HG03460 (cell line): Measurements from ENCODE around the gene WDR33.

Source experiments
- ATAC-seq: cut with Tn5 transposase; IDR thresholded peaks from one replicate; pipeline ENCODE4 v1.9.1; 2021; ENCODE audit not compliant: unreplicated experiment

The WDR33 gene

GRCh38 chr2:127769587-127769986, 41.4 kb downstream of the WDR33 start:
- ATAC-seq = peak; percentile 61

GRCh38 chr2:127768775-127769479, 42.0 kb downstream of the WDR33 start:
- no peak for ATAC-seq

DNA sequence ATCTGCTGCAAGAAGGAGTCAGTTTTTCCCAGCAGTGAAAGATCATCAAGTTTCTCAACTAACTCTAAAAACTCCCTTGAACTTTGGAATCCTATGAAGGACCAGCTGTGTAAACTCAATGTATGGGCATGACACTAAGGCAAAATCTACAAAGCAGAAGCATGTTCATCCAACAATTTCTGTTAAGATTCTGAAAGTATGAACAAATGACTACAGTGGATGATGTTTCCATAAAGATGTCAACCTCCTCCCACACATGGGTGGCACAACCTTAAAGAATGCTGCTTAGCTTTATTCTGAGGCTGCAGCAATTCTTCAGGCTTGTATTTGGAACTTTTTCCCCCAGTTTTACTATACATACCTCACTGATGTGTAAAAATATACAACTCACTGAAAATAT, 47.2 kb downstream of the WDR33 start:
- no peak for ATAC-seq

GRCh38 chr2:127762846-127763245, 48.1 kb downstream of the WDR33 start:
- no peak for ATAC-seq

DNA sequence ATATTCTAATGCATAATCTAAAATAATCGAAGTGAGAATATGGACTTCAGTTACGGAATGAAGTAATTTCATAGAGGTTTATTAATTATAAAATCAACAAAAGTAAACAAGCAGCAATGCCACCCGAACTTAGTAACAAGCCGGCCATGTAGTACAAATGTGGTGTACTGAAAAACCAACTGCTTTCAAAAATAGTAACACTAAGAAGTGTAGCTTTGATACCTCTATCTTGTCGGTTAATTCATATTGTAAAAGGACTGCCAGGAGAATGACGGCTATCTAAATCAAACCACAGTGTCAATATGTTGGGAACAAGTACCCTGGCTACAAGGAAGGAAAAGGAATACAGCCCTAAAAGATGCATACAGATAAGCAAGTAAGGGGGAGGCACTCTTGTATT, 48.5 kb downstream of the WDR33 start:
- no peak for ATAC-seq

- ATAC-seq = no peak
Observed at GRCh38 chr2:127759931-127760330, 51.0 kb downstream of the WDR33 start.

DNA sequence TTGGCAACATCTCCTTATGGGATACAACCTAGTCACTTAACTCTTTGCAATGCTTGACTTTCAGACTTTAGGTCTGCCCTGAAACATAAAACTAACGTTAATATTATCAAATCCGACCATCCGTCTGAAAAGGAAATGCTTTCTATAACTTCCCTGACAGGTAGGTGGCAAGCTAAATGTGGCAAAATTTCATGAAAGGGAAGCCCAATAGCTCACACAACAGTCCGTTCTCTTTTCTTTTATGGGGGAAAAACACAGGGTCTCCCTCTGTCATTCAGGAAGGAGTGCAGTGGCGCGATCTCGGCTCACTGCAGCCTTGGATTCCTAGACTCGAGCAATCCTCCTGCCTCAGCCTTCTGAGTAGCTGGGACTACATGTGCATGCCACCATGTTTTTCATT, 56.8 kb downstream of the WDR33 start:
- ATAC-seq = no peak

GRCh38 chr2:127753374-127753773, 57.6 kb downstream of the WDR33 start:
- ATAC-seq = no peak

DNA sequence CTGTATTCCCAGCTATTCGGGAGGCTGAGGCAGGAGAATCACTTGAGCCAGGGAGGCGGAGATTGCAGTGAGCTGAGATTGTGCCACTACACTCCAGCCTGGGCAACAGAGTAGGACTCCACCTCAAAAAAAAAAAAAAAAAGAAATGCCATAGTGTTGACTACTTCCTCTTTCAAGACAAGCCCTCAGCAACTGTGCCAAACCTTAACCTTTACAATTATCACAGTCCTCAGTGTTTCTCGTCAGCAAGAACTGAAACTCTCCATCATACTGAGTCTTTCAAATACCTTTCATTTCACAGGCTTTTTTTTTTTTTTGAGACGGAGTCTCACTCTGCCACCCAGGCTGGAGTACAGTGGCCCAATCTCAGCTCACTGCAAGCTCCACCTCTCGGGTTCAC, 61.4 kb downstream of the WDR33 start:
- ATAC-seq = peak; percentile 97

- no peak for ATAC-seq
Observed at GRCh38 chr2:127747621-127748020, 63.4 kb downstream of the WDR33 start.

DNA sequence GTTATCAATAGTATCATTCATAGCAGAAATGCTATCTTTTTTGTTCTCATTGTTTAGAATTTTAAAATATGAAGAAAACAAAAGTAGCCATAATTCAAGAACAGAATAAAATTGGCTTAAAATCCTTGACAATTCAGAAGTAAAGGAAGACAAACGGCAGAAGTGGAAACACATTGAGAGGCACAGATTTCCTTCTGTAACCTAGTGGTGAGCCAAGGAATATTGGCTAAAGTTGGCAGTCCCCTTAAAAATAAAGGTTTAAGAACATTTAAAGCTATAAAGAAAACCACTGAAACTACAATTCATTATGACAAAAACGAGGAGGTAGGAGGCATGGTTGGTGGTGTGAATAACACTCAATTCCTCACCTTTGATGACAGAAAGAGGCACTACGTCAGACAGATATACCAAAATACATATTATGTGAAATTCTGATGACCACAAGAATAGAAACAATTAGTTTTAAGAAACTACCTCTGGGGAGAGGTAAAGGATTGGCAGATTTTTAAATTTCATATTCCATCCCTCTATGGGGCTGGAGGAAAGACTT, 67.4 kb downstream of the WDR33 start:
- no peak for ATAC-seq

GRCh38 chr2:127740665-127741288, 70.2 kb downstream of the WDR33 start:
- no peak for ATAC-seq

DNA sequence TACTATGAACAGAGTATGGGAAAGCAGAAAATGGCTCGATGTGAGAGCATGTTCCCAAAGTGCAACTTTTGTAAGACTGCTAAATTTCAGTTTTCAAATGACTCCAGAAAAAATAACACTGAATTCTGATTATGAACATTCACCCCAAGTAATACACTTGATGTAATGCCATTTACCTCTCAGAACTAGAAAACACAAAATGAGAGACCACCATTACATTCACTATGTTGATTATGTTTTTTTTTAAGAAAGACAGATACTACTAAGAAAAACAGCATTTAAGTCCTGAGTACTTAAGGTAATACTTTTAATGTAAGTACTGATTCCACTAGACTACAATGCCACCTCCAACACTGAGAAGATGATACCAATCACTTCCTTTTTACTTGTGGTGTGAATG, 71.2 kb downstream of the WDR33 start:
- no peak for ATAC-seq

DNA sequence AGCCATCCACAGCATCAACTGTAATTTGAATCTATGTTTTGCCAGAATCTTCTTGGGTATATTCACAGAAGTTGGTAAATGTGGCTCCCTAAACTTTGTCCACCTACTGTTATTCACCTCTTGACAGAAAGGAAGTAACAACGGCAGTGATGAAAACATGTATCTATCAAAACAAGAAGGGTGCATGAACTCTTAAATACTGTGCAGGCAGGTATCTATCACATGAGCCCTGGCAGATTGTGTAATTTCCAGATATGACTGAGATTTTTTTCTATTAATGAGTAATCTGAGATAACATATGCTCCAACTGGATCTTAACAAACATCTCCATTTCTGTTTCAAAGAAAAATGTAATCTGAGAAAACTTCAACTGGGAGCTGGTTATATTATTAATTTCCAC, 73.1 kb downstream of the WDR33 start:
- ATAC-seq = no peak

DNA sequence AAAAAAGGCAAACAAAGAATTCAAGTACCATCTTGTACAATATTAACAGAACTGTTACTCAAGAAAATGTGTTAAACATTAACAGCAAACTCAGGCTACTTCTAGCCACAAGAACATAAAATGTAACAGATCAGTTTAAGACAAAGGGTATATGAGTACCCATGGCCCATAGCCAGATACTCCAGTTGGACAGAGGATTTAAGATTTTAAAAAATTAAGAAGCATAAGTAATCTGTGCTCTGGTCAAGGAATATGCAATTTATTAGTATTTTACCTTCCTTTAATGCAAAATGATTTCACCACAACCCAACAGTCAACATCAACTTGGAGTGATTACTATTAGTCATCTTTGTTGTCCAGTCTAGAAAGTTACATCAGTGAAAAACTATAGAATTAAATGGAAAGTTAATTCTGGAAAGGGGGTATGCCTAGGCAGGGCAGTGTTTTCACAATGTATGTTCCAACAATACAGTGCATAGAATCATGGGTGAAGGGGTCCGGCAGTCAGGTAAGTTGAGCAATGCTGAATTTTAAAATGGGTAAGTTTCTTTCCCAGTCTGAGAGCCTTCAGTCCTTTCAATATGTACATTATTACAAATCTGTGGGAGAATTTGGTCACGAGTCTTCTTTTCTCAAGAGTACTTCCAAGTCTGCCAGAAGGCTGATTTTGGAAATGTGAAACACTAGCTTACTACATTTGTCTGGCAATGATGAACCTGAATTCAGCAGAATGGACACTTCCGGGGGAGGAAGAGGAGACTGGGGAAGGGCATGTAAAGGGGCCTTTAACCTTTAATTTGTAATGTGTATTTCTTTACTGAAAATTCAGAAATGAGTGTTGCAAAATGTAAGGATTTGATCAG, 75.2 kb downstream of the WDR33 start:
- ATAC-seq = peak; percentile 78

DNA sequence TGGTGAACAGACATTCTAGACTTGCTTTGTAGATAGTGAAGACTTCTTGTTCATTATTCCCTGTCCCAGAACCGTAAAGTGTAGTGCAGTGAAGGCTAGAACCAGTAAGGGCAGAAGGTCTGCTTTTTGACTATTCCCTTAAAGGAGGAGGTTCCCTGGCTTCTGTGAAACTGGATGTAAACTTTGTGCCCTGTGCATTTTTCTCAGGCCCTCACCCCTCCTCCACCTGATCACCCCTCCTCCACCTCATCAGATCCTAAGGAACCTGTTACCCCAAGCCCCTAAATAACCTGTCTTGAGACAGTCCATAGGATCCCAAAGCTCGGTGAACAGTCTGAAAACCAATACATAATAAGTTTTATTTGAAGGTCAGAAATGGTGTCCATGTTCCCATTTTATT, 75.9 kb downstream of the WDR33 start:
- ATAC-seq = no peak

- no peak for ATAC-seq
Observed at GRCh38 chr2:127733816-127734537, 77.0 kb downstream of the WDR33 start.

DNA sequence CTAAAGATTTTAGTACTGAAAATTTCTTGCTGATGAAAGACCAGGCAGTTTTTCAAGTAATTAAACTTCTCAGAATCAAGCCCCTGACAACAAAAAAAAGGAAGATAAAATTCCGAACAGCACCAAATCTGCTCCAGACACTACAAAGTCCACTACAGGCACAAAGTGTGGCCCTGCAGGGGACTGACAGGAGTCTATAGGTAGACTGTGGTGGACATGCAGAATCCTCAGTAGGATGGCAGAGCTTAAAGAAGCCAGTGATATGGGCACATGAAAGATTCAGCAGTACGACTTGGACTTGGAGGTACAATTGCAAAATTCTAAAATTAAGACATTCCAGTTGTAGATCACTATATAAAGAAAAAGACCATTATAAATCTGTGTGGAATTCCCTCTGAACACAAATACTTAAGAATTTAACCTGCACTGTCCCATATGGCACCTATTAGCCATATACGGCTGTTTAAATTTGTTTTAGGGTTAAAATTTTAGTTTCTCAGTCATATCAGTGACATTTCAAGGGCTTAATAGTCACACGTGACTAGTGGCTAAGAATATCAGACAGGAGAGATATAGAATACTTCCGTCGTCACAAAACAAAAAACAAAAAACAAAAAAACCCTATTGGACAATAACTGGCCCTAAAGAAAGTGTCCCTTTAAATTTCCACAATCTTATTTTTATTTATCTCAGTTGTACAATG, 77.7 kb downstream of the WDR33 start:
- ATAC-seq = no peak

- ATAC-seq = no peak
Observed at GRCh38 chr2:127726158-127726880, 84.7 kb downstream of the WDR33 start.

DNA sequence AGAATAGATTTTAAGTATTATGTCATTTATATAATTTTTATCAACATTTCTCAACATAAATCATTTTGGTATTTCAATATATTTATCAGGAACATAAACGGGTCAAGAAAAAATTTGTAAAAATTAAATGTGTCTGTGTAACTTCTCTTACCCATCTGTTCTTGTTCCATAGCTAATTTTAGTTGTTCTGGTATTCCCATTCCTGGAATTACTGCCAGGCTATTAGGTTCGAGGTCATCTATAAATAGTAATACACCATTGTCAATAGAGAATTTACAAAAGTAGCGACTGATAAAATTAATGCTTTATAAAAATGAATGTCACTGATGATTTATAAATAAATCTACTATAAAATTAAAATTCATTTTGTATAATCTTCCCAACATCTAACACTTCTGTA, 88.2 kb downstream of the WDR33 start:
- ATAC-seq = no peak
